GM15510 (cell line): ENCODE results near the gene DYNC1I1.

Source experiments
- POLR2A ChIP-seq: IDR thresholded peaks from 3 replicates; pipeline ENCODE4 v1.6.1; 2011; ENCODE audit warnings: borderline replicate concordance; ENCODE audit not compliant: insufficient read length; ENCODE audit errors: extremely low read depth

The DYNC1I1 gene

DNA sequence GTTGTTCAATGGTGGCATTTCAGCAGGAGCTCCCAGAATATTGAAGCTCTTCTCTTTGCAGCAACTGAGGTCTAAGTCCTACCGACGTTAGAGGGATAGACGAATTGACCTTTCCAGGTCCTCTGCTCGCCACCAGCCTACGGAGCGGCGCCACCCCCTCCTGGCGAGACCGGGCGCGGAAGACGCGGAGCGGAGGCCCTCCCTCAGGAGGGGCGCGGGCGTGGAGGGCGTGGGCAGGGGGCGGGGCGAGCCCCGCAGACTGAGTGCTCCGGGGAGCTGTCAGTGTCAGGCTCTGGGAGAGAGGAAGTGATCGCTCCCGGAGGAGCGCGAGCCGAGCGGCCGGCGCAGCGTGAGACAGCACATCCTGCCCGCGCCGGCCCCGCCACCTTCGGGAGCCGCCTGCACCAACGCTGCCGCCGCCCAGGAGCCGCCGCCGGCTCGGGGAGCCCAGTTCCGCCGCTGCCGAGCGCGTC lies at the start of gene DYNC1I1:
DYNC1I1 (plus strand) TSS at position 257 of the 473 bp plus-strand sequence. CDS start 32,176 bp downstream, outside the sequence.
- TF ChIP-seq POLR2A = no peak

DNA sequence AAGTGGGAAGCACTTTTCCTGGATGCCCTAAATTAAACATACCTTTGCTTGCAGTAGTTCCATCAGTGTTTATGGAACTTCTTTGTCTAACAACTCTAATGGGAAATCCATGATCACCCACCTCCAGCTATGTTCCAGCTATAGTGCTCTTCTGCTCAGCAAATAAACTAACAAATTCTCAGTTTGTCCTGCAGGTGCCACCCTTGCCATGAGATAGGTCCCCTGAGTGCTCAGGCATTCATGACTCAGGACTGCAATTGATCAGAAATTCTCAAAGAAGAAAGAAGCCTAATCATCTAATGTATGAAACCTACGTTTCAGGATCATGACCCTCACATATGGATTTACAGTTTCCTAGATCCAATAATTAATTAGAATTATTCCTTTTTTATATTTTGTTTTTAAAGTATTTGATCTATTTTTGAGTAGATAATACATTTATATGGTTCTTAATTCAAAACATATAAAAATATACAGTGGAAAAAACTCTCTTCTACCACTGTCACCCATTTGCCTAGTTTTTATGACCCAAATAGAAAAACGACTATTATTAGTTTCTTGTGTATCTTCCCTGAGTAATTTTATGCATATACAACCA lies 48.7 kb upstream of the DYNC1I1 start:
- TF ChIP-seq POLR2A = no peak

DNA sequence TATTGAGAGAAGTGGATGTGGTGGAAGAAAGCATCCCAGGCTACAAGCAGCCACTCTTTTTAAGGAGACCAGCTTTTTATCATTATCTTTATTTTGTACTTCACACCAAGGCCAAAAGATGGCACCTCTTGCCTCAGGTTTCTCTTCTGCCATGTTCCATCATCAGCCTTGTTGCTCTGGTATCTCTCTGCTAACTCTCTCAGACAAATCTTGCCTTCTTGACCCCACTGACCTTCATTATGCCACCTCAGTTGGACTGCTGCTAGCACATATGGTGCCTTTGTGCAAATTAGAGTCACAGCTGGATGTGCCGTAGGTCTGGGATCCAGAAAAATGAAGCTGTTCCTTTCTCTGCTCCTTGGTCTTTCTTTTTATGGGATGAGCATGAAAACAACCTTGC lies 47.1 kb upstream of the DYNC1I1 start:
- TF ChIP-seq POLR2A = no peak

DNA sequence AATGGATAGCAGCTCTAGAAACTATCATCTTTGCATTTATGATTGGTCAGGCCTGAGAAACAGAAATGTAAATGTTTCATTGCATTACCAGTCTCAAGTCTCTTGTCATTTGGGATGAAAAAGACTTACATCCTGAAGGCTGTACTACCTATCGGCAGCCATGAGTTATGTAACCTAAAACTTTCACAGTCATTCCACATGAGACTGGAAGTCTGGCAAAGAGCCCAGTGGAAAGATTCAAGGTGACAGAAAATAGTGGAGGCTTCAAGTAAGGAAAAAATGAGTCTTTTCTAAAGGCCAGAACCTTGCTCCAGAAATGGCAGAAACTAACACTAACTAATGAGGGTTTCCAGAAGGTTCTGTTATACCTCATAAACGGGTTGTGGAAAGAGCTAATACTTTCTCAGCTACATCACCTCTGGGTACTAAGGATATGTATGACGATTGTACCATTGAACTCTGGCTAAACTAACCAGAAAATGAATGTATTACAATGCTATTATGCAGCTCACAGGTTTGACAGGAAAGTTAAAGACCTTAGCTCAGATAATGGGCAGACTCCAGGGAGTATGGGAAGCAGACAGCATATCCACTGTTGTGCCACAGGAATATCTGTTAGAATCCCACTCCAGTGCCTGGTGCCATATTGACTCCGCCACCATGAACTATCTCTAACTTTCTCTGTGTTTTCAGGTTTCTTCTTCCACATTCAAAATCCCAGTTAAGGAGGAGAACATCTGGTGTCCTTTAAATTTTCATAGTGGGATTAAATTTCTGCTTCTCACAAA lies 41.7 kb upstream of the DYNC1I1 start:
- no peak for TF ChIP-seq POLR2A

DNA sequence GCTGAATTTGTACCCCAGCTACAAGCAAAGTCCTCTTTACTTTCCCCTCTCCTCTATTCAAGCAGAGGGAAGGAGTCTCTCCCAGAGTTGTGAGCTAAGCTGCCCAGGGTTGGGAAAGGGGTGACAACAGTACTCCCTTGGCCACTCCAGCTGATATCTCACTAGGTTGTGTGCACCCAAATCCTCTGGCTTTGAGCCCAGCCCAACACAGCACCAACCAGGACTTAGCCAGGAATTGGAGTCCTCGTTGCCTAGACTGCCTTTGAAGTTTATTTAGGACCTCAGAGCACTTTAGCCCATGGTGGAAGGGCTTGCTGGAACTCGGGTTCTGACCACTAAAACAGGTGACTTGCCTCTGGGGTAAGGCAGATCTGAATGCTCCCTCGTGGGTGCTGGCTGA lies 35.7 kb upstream of the DYNC1I1 start:
- no peak for TF ChIP-seq POLR2A

DNA sequence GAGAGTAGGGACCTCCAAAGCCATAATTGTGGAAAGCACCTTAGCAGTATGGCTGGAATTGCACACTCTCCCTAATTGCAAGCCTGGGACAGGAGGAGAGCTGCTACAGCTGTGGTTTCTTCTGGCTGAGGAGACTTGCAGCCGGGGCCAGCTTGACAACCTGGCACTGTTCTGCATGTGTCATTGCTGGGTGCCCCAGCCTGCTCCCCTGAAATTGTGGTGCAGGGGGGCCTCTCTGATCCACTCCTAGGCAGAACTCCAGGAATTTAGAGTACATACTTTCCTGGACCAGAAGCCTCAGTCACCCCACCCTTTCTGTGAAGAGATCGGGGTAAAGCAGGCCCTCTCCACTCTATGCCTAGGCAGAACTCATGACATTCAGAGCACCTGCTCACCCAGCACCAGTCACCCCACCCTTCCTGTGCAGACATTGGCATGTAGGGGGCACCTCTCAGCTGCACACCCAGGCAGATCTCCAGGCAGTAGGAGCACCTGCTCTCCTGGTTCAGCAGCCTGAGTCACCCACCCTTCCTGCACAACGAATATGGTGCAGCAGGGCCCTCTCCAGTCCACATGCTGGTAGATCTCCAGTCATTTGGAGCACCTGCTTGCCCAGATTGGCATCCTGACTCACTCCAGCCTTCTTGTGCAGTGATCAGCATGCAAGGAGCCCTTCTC lies 34.4 kb upstream of the DYNC1I1 start:
- no peak for TF ChIP-seq POLR2A

DNA sequence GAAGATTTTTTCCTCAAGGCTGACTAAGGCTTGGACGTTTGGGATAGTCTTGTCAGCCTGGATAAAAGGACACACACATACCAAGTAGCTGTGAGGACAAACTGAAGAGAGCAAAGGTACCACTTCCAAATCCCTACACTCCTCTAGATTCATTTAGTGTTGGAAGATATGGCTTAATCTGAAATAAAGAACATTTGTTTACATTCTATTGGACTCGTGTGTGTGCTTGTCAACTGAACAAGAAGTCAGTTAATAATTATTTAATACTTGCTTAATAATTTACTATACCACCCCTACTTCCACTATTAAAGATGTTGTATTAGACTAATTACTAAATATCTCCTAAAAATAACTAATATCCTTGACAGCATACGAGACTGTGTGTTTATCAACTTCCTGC lies 23.3 kb upstream of the DYNC1I1 start:
- TF ChIP-seq POLR2A = no peak

DNA sequence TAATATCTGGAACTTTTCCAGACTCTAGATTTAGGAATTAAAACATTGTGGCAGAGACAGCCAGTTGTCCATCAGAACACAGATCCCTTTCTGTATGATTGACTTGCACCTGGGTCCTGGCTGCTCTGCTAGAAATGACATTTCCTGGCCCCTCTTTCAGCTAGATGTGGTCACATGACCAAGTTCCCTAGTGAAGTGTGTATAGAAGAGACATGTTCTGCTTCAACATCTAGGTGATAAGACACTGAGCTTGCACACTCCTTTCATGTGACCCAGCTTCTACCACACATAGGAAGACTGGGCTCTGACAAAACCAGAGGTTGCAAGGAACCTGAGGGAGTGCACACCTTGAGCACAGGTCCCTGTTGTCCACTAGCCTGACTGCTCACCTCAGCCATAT lies 22.8 kb upstream of the DYNC1I1 start:
- TF ChIP-seq POLR2A = no peak

DNA sequence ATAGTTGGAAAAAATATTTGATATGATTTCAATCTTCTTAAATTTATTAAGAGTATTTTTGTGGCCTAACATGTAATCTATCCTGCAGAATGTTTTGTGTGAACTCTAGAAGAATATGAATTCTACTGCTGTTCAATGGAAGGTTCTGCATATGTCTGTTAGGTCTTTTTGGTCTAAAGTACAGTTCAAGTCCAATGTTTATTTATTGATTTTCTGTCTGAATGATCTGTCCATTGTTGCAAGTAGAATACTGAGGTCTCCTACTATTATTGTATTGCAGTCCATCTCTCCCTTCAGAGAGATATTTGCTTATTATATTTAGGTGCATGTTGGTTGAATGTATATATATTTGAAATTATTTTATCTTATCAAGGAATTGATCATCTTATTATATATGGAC lies 18.9 kb upstream of the DYNC1I1 start:
- TF ChIP-seq POLR2A = no peak

DNA sequence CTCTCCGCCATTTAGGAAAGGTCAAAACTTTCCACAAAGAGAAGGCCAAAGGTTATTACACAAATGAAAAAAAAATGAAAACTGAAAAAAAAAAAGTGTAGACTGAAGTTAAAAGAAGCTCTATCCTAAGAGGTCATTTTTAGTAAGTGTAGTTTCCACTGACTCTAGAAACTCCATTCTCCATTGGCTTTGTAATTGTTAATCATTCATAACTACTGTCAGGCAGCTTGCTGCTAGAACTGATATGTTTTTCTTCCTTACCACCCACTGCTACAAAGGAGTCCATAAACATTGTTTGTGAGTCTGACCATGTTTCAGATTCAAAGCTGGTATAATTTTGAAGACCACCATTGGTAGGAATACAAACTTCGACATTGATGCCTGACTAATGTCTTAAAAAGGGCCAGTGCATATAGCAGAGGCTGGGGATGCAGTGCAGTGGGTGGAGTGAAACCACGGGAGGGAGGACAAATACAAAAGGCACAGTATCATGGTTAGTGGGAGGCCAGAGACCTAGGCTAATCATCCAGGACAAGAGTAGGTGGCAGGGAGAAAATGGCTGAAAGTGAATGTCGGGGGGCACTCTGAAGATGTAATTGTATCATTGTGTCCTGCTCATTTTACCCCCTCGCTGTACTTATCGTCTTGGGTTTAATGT lies 16.9 kb upstream of the DYNC1I1 start:
- TF ChIP-seq POLR2A = no peak

DNA sequence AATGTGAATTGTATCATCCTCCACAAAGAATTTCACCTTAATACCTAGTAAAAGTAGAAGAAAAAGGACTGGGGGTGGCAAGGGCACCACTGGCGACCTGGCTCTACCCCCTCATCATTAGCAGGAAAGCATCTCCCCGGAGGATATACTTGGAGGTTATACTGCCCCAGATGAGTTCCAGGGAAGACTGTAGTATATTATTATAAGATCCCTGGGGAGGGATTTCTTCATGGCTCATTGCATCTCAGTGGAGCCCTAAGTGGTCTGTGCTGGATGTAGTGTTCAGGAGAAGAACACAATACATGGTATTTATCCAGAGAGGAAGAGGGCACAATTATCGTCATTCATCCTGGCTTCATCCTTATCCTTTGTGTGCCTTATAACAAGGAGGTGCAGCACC lies 14.2 kb upstream of the DYNC1I1 start:
- TF ChIP-seq POLR2A = no peak

DNA sequence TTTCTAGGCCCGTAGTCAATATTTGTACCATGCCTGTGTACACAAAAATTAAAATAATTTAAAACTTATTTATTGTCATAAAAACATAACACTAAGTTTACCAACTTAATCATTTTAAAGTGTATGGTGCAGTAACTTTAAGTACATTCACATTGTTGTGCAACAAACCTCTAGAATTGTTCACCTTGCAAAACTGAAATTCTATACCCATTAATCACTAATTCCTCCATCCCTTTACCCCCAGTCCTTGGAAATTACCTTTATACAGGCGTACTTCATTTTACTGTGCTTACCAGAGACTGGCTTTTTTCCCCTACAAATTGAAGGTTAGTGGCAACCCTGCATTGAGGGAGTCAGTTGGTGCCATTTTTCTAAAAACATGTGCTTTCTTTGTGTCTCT lies 6.3 kb upstream of the DYNC1I1 start:
- TF ChIP-seq POLR2A = no peak

DNA sequence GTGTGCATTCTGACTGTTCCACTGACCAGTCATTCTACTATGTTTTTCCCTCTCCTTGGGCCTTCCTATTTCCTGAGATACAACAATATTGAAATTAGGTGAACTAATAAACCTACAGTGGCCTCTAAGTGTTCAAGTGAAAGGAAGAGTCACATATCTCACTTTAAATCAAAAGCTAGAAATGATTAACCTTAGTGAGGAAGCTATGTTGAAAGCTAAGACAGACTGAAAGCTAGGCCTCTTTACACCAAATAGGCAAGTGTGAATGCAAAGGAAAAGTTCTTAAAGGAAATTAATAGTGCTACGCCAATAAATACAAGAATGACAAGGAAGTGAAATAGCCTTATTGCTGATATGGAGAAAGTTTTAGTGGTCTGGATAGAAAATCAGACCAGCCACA lies 5.7 kb upstream of the DYNC1I1 start:
- no peak for TF ChIP-seq POLR2A

DNA sequence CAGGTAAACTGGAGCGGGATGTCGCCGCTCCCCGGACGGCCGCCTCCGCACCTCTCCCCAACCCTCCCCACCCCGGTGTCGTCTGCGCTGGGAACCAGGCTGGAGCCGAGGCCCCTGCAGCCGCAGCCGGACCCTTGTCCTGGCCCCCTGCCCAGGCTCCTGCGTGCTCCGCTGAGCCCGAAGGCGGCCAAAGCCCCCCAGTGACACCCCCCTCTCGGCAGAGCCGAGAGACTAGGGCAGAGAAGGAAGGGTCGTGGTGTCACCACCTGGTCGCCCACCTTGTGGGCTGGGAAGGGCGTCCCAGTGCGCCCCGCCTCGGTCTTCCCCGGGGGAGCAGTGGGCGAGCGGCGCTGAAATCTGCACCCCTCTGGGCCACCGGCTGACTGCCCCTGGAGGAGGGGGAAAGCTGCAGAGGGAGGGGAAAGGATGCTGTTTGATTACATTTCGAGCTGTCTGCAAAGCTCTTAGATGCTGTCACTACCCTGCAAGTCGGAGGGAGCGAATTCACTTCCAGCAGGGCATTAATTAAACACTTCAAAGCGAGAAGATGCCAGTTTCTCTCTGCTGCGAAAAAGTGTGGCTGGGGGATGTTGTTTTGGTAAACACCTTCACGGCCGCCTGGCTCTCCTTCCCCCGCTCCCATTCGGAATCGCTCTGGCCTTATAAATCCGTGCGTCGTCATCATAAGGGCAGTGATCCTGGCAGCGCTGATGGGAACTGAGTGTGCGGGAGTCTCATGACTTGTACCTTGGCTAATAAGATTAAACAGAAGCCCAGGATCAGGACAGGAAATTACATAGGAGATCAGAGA lies 622 bp downstream of the DYNC1I1 start:
- TF ChIP-seq POLR2A = no peak
